Measurements from ENCODE around the gene SIRT7.

- TF ChIP-seq, protein P1, sequence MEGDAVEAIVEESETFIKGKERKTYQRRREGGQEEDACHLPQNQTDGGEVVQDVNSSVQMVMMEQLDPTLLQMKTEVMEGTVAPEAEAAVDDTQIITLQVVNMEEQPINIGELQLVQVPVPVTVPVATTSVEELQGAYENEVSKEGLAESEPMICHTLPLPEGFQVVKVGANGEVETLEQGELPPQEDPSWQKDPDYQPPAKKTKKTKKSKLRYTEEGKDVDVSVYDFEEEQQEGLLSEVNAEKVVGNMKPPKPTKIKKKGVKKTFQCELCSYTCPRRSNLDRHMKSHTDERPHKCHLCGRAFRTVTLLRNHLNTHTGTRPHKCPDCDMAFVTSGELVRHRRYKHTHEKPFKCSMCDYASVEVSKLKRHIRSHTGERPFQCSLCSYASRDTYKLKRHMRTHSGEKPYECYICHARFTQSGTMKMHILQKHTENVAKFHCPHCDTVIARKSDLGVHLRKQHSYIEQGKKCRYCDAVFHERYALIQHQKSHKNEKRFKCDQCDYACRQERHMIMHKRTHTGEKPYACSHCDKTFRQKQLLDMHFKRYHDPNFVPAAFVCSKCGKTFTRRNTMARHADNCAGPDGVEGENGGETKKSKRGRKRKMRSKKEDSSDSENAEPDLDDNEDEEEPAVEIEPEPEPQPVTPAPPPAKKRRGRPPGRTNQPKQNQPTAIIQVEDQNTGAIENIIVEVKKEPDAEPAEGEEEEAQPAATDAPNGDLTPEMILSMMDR (IDR thresholded peaks at IDR 0.05) = no peak
- TF ChIP-seq POLR2A (IDR thresholded peaks at IDR 0.05) = no peak
- no peak for TF ChIP-seq EP300 (IDR thresholded peaks at IDR 0.05)
These were observed 12.5 kb downstream of the SIRT7 start for GRCh38 chr17:81905424-81905875.

Data from ovary (tissue), 3 donors.